K562 (cell line): ENCODE data around the gene CHD3. TPM values are rescaled to one million over a fixed set of nuclear protein-coding genes. Genes with fewer than 3 reads are reported as not detected.

ENCODE experiments used
- BDP1 ChIP-seq: IDR thresholded peaks from 3 replicates; pipeline ENCODE4 v1.6.1; 2011; ENCODE audit not compliant: insufficient read length, insufficient read depth
- ELF1 ChIP-seq: fragments of 200-800 bp; sonication (Bioruptor generic); IDR thresholded peaks from 2 replicates; pipeline ENCODE4 v1.6.1; 2016; ENCODE audit warnings: missing genetic modification characterization, missing compliant biosample characterization
- EWSR1 ChIP-seq: fragments of 450-650 bp; IDR thresholded peaks from 2 replicates; pipeline ENCODE4 v1.6.1; 2018; ENCODE audit warnings: borderline replicate concordance, mild to moderate bottlenecking, low read depth, moderate library complexity; ENCODE audit not compliant: partially characterized antibody
- ZNF561 ChIP-seq: fragments of 450-650 bp; formaldehyde crosslinking; conservative IDR thresholded peaks from 2 replicates; pipeline ENCODE4 v1.4.0; 2020; ENCODE audit warnings: mild to moderate bottlenecking, moderate library complexity
- ZNF584 ChIP-seq: fragments of 200-800 bp; sonication (Bioruptor generic); IDR thresholded peaks from 2 replicates; pipeline ENCODE4 v1.6.1; 2016; ENCODE audit warnings: low read depth, mild to moderate bottlenecking, missing genetic modification characterization, missing compliant biosample characterization
- polyA plus RNA-seq, 8 experiments: library from polyadenylated mRNA; depleted of rRNA in 4 of 8; stranded (reverse) in 5 of 8; unstranded in 3 of 8; fragments of >200 nt; fragmentation: Nextera tagmentation in 2 of 8; fragmentation: Illumina TruSeq in 1 of 8; extraction: Ambion mirVana in 2 of 8; extraction: Trizol in 1 of 8; gene quantifications; 2 replicates each; pipeline versions ENCODE4 v1.2.1 to v1.2.3, GENCODE V29; 2011 to 2014; ENCODE audit warnings: inconsistent platforms in 1 of 8, missing spikeins in 1 of 8
- total RNA-seq, 7 experiments: library from RNA; depleted of rRNA in 6 of 7; stranded (reverse); fragments of >200 nt in 6 of 7; fragmentation: Illumina TruSeq in 2 of 7; extraction: Trizol in 2 of 7; gene quantifications; 2 replicates each; pipeline versions ENCODE4 v1.2.1 to v1.2.3, GENCODE V29; 2011 to 2021; ENCODE audit warnings: low replicate concordance in 1 of 7
- TF ChIP-seq, protein P1 (sequence below): fragments of 200-800 bp; sonication (Bioruptor generic); IDR thresholded peaks from 2 replicates; pipeline ENCODE4 v1.6.1; 2017; ENCODE audit warnings: missing genetic modification characterization, missing compliant biosample characterization
- TF ChIP-seq, protein P2 (sequence below): fragments of 250-450 bp; sonication (Bioruptor Pico); IDR thresholded peaks from 2 replicates; pipeline ENCODE4 v1.5.1; 2021; ENCODE audit warnings: mild to moderate bottlenecking
- TF ChIP-seq, protein P3 (sequence below): IDR thresholded peaks from 3 replicates; pipeline ENCODE4 v1.6.1; 2011; ENCODE audit warnings: borderline replicate concordance, mild to moderate bottlenecking; ENCODE audit not compliant: insufficient read length, insufficient read depth

CHD3 gene
- total and polyA plus RNA-seq, 9 of the 15 experiments (the other 6 are each of a cell fraction or from before 2014, with no cell fraction given): 0.39 to 38.2 (median 21.2) TPM

DNA sequence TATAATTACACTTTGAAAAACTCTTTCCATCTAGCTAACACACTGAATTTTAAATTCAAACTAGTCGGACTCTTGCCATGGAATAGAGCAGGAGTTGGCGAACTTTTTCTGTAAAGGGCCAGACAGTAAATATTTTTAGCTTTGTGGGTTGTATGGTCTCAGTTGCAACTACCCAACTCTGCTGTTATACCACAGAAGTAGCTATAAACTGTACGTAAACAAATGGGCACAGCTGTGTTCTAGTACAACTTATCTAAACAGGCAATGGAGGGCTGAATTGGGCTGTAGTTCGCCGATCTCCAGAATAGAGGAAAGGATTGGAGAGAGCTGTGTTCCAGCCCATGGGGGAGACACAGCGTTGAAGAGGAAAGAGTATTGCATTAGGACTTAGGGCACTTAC is 52.2 kb downstream of the CHD3 start (continued):
- TF ChIP-seq, protein P1, sequence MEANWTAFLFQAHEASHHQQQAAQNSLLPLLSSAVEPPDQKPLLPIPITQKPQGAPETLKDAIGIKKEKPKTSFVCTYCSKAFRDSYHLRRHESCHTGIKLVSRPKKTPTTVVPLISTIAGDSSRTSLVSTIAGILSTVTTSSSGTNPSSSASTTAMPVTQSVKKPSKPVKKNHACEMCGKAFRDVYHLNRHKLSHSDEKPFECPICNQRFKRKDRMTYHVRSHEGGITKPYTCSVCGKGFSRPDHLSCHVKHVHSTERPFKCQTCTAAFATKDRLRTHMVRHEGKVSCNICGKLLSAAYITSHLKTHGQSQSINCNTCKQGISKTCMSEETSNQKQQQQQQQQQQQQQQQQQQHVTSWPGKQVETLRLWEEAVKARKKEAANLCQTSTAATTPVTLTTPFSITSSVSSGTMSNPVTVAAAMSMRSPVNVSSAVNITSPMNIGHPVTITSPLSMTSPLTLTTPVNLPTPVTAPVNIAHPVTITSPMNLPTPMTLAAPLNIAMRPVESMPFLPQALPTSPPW (CRISPR knock-in tag): no peak
- no peak for TF ChIP-seq ELF1 (tag)
- TF ChIP-seq ZNF584 (CRISPR knock-in tag): no peak
- no peak for TF ChIP-seq BDP1
- TF ChIP-seq, protein P2, sequence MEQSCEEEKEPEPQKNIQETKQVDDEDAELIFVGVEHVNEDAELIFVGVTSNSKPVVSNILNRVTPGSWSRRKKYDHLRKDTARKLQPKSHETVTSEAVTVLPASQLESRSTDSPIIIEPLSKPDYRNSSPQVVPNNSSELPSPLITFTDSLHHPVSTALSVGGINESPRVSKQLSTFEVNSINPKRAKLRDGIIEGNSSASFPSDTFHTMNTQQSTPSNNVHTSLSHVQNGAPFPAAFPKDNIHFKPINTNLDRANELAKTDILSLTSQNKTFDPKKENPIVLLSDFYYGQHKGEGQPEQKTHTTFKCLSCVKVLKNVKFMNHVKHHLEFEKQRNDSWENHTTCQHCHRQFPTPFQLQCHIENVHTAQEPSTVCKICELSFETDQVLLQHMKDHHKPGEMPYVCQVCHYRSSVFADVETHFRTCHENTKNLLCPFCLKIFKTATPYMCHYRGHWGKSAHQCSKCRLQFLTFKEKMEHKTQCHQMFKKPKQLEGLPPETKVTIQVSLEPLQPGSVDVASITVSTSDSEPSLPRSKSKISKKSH: no peak
- TF ChIP-seq ZNF561 (CRISPR knock-in tag): no peak
- TF ChIP-seq, protein P3, sequence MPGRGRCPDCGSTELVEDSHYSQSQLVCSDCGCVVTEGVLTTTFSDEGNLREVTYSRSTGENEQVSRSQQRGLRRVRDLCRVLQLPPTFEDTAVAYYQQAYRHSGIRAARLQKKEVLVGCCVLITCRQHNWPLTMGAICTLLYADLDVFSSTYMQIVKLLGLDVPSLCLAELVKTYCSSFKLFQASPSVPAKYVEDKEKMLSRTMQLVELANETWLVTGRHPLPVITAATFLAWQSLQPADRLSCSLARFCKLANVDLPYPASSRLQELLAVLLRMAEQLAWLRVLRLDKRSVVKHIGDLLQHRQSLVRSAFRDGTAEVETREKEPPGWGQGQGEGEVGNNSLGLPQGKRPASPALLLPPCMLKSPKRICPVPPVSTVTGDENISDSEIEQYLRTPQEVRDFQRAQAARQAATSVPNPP: no peak
- TF ChIP-seq EWSR1: no peak
